ENCODE results near the gene CDH23. TPM values are rescaled to one million over a fixed set of nuclear protein-coding genes. Genes with fewer than 3 reads are reported as not detected.

The CDH23 gene
- total RNA-seq, 4 donors from 2014 or later = 0.57 to 5.9 (median 1.0) TPM

- no peak overlapping the region for H3K27ac ChIP-seq
- no peak for DNase-seq
- 94 to 97% methylated on average over 11 to 16 of the region's 16 CpGs for WGBS, 2 donors
- H3K36me3 ChIP-seq = peaks cover 0 to 35% (median 0%) of the 10 kb centered on the region in 3 donors
- H3K4me1 ChIP-seq = no peaks in the 10 kb centered on the region
- TF ChIP-seq, protein P1, sequence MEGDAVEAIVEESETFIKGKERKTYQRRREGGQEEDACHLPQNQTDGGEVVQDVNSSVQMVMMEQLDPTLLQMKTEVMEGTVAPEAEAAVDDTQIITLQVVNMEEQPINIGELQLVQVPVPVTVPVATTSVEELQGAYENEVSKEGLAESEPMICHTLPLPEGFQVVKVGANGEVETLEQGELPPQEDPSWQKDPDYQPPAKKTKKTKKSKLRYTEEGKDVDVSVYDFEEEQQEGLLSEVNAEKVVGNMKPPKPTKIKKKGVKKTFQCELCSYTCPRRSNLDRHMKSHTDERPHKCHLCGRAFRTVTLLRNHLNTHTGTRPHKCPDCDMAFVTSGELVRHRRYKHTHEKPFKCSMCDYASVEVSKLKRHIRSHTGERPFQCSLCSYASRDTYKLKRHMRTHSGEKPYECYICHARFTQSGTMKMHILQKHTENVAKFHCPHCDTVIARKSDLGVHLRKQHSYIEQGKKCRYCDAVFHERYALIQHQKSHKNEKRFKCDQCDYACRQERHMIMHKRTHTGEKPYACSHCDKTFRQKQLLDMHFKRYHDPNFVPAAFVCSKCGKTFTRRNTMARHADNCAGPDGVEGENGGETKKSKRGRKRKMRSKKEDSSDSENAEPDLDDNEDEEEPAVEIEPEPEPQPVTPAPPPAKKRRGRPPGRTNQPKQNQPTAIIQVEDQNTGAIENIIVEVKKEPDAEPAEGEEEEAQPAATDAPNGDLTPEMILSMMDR (IDR thresholded peaks at IDR 0.05) = no peak
- no peak for TF ChIP-seq POLR2A (IDR thresholded peaks at IDR 0.05)
- no peaks in the 10 kb centered on the region for H3K27me3 ChIP-seq
- H3K4me3 ChIP-seq = no peak overlapping the region
- intact Hi-C loops (cut with DNase I) = no loop called here
- no peaks in the 10 kb centered on the region for H3K9me3 ChIP-seq
Observed at GRCh38 chr10:71362141-71362540, 34.6 kb upstream of the CDH23 start.

DNA sequence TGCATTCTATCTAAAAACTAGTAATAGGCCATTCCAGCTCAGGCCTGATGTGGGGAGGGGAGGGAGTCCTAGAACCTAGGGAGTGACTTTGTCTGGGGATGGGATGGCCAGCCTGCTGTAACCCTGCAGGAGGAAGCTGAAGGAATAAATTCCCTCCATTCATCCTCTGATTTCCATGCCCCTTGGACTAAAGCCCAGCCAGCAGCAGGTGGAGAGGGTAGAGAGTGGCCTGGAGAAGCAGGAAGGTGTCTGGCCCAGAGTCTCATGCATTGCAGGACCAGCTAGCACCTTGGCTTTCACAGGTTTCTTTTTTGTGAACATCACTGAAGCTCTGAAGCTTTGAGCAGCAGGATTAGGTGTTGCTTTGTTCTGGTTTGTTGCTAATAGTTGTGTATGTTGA is 32.8 kb upstream of the CDH23 start:
- intact Hi-C loops (cut with DNase I) = no loop called here
- Histone ChIP-seq H3K27ac (no peak overlapping the region), H3K4me1 (no peaks in the 10 kb centered on the region), H3K4me3 (no peak overlapping the region), H3K27me3 (no peaks in the 10 kb centered on the region), H3K36me3 (peaks cover 0 to 25% (median 0%) of the 10 kb centered on the region in 3 donors), H3K9me3 (no peaks in the 10 kb centered on the region)
- no peak for DNase-seq
- no peak for TF ChIP-seq POLR2A (IDR thresholded peaks at IDR 0.05)
- TF ChIP-seq, protein P1 (IDR thresholded peaks at IDR 0.05) = no peak

DNA sequence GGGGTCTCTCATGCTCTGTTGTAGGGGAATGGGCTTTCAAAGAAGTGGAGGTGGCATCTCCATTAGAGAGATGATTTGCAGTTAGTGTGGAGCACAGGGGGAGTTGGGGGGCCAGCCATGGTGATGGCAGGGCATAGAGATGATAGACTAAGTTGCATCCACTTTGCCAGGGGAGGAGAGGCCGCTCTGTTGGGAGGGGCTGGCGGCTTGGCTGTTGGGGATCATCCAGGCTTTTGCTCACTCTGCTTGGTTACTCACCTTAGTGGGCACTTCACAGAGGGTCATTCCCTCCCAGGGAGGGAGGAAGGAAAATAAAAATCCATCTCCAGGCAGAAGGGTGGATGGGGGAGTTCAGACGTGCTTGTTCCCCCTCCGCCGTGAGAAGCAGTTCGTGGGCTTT is 31.4 kb upstream of the CDH23 start:
- Histone ChIP-seq H3K4me3 (no peak overlapping the region), H3K27me3 (no peaks in the 10 kb centered on the region), H3K36me3 (peaks cover 0 to 25% (median 0%) of the 10 kb centered on the region in 3 donors), H3K9me3 (no peaks in the 10 kb centered on the region), H3K4me1 (no peaks in the 10 kb centered on the region), H3K27ac (no peak overlapping the region)
- TF ChIP-seq, protein P1 (IDR thresholded peaks at IDR 0.05) = no peak
- no peak for TF ChIP-seq POLR2A (IDR thresholded peaks at IDR 0.05)
- DNase-seq = no peak
- intact Hi-C loops (cut with DNase I) = no loop called here
- WGBS, 2 donors = 90 to 93% methylated on average over 3 to 6 of the region's 6 CpGs

- H3K27ac ChIP-seq = no peak overlapping the region
- intact Hi-C loops (cut with DNase I) = no loop called here
- H3K4me1 ChIP-seq = no peaks in the 10 kb centered on the region
- peaks cover 0 to 19% (median 0%) of the 10 kb centered on the region in 3 donors for H3K36me3 ChIP-seq
- no peak for DNase-seq
- no peak overlapping the region for H3K4me3 ChIP-seq
- TF ChIP-seq, protein P1 (IDR thresholded peaks at IDR 0.05) = no peak
- TF ChIP-seq POLR2A (IDR thresholded peaks at IDR 0.05) = no peak
- WGBS, 2 donors = 72 to 95% methylated on average over 6 to 8 of the region's 8 CpGs
- H3K27me3 ChIP-seq = no peaks in the 10 kb centered on the region
- no peaks in the 10 kb centered on the region for H3K9me3 ChIP-seq
Observed at GRCh38 chr10:71366690-71367089, 30.0 kb upstream of the CDH23 start.

GRCh38 chr10:71367271-71367670 is 29.4 kb upstream of the CDH23 start:
- TF ChIP-seq, protein P1 (IDR thresholded peaks at IDR 0.05) = no peak
- TF ChIP-seq POLR2A (IDR thresholded peaks at IDR 0.05) = no peak
- no peaks in the 10 kb centered on the region for H3K4me1 ChIP-seq
- H3K27me3 ChIP-seq = no peaks in the 10 kb centered on the region
- no peak overlapping the region for H3K4me3 ChIP-seq
- no peaks in the 10 kb centered on the region for H3K9me3 ChIP-seq
- intact Hi-C loops (cut with DNase I) = no loop called here
- DNase-seq = no peak
- H3K27ac ChIP-seq = no peak overlapping the region
- peaks cover 0 to 13% (median 0%) of the 10 kb centered on the region in 3 donors for H3K36me3 ChIP-seq
- WGBS, 2 donors = 88% methylated on average over 1 of the region's 2 CpGs; no CpG with 5 or more reads in 1 of the 2 donors
